Activated CD8-positive, alpha-beta memory T cell treated with anti-CD3 and anti-CD28 coated beads for 1 hour (primary cell): Measurements from ENCODE around the gene SPDYE2B.
"Not testable (repeated sequence)": the region's sequence is repeated elsewhere in the genome, so short reads cannot be mapped to it uniquely, and the experiment has no call there.

Experiments used
- DNase-seq, 2 donors: peaks; one replicate each; pipeline ENCODE4 v3.0.0-alpha.2; 2020; ENCODE audit warnings: low read depth in 1 of 2; ENCODE audit errors: extremely low read depth in 1 of 2

The SPDYE2B gene

DNA sequence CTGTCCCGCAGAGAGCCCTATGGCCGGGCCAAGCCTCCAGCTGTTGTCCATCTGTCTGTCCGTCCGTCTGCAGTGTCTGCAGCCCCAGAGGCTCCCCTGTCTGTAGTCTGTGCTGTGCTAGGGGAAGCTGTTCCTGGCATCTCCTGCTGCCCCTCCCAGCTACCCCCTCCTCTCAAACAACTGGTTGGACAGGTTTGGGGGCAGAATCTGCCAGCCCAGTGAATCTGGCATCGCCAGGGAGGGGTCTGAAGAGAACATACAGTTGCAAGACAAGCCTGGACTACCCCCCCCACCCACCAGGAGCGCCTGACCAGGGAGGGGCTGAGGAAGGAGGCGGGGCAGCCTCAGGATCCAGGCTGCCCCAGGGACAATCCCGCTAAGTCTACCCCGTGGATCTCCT lies 7.4 kb upstream of the SPDYE2B start, which contains the start of gene UPK3BL1:
Gene UPK3BL1, minus strand, starts transcription at position 101 of the 400 bp plus-strand sequence. Its CDS starts 50 bp downstream, at position 51.
- not testable (repeated sequence) for DNase-seq

DNA sequence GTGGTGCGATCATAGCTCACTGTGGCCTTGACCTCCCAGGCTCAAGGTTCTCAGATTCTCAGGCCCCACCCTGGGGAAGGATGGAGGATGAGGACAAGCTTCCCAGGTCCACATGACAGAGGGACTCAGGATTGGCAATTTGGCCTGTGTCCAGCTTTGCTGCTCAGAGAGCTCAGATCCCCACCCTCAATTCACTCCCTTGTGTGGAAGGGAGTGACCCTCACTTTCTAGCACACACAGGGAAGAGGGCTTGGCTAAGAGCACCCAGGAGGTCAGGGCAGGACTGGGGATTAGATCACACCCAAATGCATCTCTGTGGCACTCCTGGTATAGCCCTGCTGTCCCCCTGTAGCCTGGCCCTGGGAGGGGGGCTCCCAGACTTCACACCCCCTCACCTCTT lies 6.7 kb upstream of the SPDYE2B start:
- not testable (repeated sequence) for DNase-seq

DNA sequence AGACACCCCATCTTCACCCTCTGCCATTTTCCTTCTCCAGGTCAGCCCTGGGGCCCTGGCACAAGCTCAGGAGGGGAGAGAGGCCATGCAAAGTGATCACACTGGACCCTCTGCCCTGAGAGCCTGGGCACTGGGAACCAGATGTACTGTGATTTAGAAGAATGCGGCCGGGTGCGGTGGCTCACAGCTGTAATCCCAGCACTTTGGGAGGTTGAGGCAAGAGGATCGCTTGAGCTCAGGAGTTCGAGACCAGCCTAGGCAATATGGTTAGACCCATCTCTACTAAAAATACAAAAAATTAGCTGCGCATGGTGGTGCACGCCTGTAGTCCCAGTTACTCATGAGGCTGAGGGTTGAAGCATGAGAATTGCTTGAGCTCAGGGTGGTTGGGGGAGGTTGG lies 2.3 kb upstream of the SPDYE2B start:
- not testable (repeated sequence) for DNase-seq

DNA sequence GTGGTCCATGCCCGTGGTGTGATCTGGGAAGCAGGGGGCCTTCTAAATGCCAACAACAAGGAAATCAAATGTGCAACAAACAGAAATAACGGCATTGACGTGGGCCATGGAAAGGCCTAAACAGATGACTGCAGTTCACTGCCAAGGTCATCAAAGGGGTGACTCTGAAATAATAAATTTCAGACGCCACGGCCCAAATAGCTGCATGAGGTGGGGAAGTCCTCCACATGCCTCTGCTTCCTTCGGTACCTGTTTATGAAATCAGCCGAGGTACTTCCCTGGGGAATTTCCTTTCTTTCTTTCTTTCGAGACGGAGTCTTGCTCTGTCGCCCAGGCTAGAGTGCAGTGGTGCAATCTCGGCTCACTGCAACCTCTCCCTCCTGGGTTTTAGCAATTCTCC lies 14.6 kb downstream of the SPDYE2B start:
- DNase-seq = not testable (repeated sequence)

DNA sequence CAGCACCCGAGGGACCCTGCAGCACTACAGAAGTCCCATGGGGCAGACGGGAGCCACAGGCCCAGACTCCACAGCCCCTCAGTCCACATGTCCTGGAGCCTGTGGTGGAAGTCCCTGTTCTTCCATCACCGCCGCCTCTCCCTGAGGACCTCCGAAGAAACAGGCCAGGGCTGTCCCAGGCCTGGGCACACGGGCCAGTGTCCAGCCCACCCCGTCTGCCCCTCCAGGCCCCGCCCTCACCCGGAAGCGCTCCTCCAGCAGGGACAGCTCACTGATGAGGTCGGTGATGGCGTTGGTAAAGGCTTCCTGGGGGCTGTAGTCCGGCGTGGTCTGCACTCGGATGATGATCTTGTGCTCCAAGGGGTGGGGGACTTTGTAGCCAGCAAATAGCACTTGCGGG lies 16.7 kb downstream of the SPDYE2B start:
- DNase-seq = not testable (repeated sequence)

DNA sequence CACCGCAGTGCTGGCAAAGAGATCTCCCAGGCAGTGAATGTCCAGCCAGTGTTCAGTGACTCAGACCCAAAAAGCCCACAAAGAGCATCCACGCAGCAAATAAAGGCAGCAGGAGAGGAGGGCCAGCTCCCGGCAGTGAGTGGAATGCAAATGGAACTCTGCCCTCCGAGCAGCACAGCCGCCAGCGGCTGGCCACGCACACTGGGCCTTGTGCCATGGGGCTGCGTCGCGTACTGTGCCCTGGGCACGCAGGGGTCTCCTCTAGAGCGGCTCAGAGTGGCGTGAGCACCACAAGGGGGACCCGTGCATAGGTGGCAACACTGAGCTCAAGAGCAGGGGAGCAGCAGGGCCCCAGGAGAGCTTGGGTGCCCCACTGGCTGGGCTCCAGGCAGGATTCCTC lies 17.4 kb downstream of the SPDYE2B start:
- not testable (repeated sequence) for DNase-seq

DNA sequence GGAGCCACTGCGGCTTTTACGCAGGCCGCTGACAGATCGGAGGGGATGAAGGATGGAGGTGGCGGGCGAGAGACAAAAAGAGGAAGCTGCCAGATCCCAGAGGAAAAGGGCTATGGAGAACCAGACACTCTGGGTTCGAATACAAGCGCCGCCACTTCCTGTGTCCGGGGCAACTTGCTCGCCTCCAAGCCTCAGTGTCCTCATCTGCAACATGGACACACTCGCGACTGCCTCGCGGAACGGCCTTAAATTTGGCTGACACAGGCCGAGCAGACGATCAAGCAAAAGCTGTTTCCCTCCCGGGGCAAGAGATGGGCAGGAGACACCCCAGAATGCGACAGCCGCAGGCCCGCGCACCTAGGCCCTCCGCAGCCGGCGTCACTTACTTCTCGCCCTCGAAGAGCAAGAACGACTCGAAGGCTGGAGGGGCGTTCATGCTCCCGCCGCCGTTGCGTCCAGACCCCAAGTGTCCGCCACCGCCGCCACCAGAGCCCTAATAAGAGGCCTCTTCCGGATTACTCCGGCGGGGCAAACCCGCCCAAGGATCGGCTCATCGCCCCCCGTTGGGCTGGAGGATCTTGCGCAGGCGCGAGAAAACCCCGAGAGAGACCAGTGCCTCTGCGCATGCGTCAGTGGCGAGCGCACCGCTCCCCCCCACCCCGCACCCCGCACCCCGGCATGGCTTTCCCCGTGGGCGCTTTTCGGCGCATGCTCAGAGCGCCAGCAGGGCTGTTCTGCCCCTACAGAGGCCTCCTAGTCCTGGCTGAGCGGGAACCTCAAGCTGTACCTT lies 21.2 kb downstream of the SPDYE2B start, which contains the start of gene POLR2J2:
Gene POLR2J2, minus strand, starts transcription at position 498 of the 790 bp plus-strand sequence. Its CDS starts 62 bp downstream, at position 436.
- not testable (repeated sequence) for DNase-seq

DNA sequence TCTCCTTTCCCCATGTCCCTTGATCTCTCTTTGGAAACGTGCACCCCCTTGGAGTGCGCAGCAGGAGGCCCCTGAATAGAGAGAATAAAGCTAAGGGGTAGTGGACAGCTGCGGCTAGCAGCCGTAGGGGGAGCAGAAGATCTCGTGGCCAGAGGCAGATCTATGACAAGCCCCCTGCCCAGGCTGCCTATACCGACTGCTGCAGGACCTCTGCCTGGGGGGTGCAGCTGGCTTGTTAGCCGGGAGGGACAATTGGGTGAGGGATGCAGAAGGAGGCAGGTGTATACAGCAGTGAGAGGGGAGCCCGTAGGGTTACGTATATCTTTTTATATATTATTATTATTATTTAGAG lies 21.8 kb downstream of the SPDYE2B start:
- not testable (repeated sequence) for DNase-seq

DNA sequence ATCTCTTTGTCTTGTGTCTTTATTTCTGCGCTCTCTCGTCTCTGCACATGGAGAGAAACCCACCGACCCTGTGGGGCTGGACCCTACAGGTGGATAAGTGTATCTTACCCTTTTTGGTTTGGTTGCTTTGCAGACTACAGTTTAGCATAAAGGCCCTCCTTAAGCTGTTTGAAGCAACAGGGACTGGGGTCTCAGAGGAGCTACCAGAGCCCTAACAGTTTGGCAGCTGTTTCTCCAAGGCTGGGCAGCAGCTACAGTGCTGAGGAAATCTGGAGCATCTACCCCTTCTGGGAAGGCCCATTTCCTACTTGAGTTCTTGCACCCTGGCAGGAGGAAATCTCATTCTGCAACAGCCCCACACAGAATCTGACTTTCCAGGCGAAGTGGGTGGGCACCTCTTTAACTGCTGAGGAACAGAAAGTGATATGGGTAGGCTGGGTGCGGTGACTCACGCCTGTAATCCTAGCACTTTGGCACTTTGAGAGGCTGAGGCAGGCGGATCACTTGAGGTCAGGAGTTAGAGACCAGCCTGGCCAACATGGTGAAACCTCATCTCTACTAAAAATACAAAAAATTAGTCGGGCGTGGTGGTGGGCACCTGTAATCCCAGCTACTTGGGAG lies 23.4 kb downstream of the SPDYE2B start:
- not testable (repeated sequence) for DNase-seq

DNA sequence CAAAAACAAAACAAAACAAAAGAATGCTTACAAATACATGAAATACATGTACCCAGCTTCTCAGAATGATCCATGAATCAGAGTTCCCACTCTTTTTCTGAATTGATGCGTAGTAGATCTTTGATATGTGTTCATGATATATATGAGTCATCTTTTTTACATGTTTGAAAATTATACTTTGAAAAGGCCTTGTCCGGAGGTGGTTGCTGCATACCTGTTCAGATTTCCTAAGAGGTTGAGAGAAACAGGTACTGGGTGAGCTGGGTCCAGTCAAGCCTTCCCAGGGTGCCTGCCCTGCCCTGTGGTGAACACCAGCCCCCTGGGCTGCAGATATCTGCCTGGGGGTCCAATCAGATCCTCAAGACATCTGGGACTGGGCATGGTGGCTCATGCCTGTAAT lies 25.4 kb downstream of the SPDYE2B start:
- DNase-seq = not testable (repeated sequence)

DNA sequence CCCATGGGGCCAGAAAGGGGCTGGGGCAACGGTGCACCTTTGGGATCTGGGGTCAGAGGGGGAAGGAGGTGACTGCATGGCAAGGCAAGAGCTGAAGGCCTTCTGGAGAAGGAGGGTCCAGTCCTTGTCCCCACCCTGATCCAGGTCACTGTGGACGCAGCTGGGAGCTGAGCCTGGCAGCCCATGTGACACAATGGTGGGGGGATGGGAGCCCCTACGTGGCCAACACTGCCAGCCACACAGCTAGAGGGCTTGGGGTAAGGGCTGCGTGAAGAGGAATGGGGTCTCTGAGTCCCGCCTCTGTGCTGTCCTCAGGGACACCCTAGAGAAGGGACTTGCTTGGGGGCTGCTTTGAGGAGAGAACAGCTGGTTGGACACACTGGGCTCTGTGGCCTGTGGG lies 30.7 kb downstream of the SPDYE2B start:
- DNase-seq = not testable (repeated sequence)

DNA sequence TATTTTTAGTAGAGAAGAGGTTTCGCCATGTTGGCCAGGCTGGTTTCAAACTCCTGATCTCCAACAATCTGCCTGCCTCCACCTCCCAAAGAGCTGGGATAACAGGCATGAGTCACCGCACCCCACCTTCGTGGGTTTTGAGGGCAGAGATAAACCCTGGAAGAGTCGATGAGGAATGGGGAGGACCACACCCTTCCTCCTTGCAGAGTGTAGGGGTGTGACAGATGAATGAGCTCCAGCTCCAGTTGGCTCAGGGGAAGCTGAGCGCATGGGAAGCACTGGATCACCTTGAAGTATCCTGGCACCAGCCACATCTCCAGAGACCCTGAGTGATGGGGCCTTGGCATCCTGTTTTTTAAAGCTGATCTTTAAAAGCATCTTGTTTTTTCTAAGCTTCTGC lies 32.4 kb downstream of the SPDYE2B start:
- not testable (repeated sequence) for DNase-seq

DNA sequence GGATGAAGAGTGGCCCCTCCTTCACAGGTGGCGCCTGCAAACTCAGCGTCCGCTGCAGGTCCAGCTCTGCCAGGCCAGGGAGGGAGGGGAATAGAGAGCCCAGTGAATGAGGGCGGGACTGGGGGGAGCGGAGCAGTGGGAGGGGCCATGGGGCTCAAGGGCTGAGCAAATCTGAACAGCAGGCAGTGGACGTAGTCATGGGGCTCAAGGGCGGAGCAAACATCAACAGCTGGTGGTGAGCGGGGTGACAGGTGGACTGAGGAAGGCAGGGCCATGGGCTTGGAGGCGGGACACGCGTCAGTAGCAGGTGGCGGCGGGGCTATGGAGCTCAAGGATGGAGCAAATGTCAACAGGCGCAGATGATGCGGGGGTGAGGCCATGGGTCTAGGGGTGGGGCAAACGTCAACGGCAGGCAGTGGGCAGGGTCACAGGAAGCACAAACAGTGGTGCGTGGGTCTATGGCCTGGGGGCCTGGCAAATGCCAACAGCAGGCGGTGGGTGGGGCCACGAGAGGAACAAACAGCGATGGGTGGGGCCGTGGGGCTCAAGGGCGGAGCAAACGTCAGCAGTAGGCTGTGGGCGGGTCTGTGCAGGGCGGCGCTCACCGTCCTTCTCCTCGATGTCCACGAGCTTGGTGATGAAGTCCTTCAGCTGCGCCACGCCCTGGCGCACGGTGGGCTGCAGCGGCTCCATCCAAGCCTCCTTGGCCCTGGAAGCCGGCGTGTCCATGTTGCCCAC lies 38.3 kb downstream of the SPDYE2B start:
- DNase-seq = not testable (repeated sequence)

DNA sequence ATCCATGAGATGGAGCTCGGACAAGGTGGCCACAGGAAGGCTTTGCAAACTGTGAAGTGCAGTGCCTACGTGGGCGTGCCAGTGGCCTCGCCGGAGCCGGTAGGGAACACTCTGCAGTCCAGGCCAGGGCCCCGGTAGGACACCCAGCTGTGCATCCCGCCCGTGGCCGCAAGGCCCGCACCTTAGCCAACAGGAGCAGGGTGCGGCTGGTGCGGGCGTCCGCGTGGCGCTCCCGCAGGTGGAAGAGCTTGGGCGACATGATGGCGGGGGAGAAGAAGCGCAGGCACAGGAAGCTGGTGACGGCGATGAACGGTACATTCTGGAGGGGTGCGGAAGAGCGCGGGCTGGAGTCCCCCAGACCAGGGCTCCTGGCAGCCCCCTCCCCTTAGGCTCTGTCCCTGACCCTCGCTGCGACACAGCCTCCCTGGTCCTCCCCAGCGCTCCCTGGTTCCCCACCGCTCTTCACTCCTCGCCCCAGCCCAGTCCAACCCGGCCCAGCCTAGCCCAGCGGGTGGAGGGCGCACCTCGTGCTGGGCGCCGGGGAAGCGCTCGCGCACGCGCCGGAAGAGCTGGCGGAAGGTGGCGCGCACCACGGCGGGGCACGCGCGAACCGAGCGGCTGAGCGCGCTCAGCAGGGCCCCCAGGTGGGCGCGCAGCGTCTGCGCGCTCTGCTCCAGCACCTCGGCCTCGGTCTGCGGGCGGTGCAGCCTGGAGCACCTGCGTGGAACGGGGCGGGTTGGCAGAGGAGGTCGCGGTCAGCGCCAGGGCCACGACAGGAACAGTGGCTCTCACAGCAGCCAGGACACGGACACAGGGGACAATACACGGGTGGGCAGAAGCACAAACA lies 39.5 kb downstream of the SPDYE2B start:
- DNase-seq = not testable (repeated sequence)

DNA sequence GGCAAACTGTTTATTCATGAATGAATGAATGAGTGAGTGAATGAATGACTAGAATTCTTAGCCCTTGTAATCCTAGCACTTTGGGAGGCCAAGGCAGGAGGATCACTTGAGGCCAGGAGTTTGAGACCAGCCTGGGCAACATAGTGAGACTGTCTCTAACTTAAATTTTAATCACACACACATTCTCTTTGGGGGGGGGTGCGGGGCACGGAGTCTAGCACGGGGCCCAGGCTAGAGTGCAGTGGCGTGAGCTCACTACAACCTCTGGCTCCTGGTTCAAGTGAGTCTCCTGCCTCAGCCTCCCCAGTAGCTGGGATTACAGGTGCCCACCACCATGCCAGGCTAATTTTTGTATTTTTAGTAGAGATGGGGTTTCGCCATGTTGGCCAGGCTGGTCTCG lies 40.5 kb downstream of the SPDYE2B start:
- not testable (repeated sequence) for DNase-seq

DNA sequence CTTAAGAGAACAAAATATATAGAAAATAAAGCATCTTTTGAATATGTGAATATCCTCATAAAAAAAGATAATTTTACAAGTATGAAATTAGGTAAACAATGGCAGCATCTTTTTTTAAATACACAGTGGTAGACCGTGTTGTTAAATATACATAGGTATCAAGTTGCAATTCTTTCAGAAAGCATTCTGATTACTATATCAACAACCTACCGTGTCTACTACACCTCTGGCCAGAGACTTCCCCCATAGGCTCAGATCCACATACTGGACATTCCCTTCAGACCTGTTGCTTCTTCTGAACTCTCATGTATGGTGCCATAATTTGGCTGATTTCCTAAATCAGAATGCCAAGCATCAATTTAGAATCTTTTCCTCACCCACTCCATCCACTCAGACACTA lies 43.9 kb downstream of the SPDYE2B start:
- not testable (repeated sequence) for DNase-seq

DNA sequence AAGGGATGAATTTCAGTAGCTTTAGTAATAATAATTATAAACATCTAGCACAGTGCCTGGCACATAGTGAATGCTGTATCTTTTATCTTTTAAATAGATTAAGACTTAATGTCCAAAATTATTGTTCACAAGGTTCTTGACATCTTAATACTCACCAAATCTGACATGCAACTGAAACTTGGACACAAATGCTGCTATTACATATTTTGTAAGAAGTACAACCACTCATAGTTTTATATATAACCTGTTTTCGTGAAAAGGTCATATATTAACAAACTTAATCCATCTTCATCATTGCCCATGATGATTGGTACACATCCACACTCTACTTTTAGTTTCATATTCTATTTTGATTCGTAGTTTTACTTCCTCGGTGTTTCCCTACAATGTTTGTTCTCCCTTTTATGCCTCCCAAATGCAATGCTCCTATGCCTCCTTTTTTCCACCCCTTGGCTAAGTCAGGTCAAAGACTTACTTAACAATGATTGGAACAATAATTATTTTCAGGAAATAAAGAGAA lies 45.0 kb downstream of the SPDYE2B start:
- not testable (repeated sequence) for DNase-seq

DNA sequence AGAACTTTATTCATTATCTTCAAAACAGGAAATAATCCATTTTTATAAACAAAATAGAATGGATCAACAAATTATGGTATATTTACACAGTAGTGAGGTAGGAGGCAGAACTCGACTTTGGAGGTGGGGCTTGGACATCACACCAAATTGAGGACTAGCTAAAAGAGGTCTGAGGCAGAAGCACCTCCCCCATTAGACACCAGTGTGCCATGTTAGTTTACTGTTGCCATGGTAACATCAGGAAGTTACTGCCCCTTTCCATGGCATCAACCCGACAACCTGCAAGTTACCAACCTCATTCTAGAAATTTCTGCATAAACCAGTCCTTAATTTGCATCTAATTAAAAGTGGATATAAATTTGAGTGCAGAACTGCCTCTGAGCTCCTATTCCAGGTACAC lies 45.9 kb downstream of the SPDYE2B start:
- not testable (repeated sequence) for DNase-seq

DNA sequence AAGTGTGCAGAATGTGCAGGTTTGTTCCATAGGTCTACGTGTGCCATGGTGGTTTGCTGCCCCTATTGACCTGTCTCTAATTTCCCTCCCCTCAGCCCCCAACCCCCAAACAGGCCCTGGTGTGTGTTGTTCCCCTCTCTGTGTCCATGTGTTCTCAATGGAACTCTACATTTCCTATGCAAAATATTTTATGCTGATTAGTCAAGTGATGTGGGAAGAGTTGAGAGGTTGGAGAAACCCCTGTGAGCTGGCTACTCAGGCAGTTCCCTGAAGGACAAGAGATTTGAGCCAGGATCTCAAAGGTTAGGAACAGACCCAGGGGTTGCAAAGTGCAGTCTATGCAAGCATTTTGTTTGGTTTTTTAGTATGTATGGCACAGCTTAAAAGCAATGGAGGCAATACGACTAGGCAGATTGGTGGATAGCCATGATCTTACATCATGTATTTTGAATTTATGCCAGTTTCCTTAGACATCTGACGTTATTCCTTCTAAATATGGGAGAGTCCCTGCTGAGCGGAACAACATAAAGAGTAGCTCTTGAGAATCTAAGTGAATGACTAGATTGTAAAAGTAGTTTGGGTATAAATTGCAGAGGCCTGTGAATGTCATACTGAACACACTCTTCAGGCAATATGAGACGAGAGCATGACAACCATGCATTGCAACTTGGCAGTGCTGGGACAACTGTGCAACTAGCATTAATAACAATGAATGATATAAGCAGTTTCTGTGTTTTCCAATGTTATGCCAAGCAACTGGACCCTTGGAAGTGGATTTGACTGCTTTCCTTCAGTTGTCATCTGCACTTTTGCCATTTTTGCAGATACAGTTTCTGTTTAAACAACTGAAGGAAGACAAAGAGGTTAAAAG lies 47.8 kb downstream of the SPDYE2B start:
- not testable (repeated sequence) for DNase-seq
